ENCODE data around the gene PRM3. TPM values are rescaled to one million over a fixed set of nuclear protein-coding genes. Genes with fewer than 3 reads are reported as not detected.

PRM3 gene
- total and polyA plus RNA-seq, 2 of the 8 experiments (the other 6 are each of a cell fraction or from before 2014, with no cell fraction given) = not detected

- Histone ChIP-seq H3K56ac (replicated peaks; ENCODE audit: insufficient read length, low read depth, low read length) (no peak overlapping the region), H3K23me2 (ENCODE audit: low read depth, low read length) (no peaks in the 10 kb centered on the region), H3K14ac (ENCODE audit: insufficient read length) (no peak overlapping the region), H3K9me3 (ENCODE audit: insufficient read depth in 2 of 2, low read depth in 1 of 2, low read length in 1 of 2) (no peaks in the 10 kb centered on the region; a peak in 1 of 4 replicates), H3K9ac (replicated peaks in 1 of 4; ENCODE audit: extremely low read depth in 1 of 4, low read depth in 3 of 4, low read length in 3 of 4) (0 out of 7 replicates have a peak overlapping the region, but pooled peaks of 1 of the 4 experiments have one; percentile 7), H2AFZ (ENCODE audit: low read length) (no peak overlapping the region), H4K5ac (ENCODE audit: insufficient read length, low read depth, low read length) (no peak overlapping the region), H3K36me3 (ENCODE audit: control insufficient read depth in 2 of 4, insufficient read depth in 4 of 4, low read length in 3 of 4) (no peaks in the 10 kb centered on the region), H4K20me1 (replicated peaks in 1 of 2; ENCODE audit: control insufficient read depth in 1 of 2, insufficient read depth in 2 of 2, low read length in 2 of 2) (no peaks in the 10 kb centered on the region), H3K18ac (ENCODE audit: extremely low read depth, low read length) (no peak overlapping the region), H3K4ac (replicated peaks; ENCODE audit: insufficient read length, low read depth, low read length) (no peak overlapping the region), H3K27ac (ENCODE audit: low read depth, low read length) (no peak overlapping the region), H2BK12ac (ENCODE audit: low read depth, low read length) (peak overlapping the region; percentile 97; the same call in 1 of the 2 replicates), H3K79me2 (ENCODE audit: control insufficient read depth in 1 of 2, insufficient read depth in 2 of 2, low read length in 2 of 2) (no peaks in the 10 kb centered on the region), H3K23ac (ENCODE audit: insufficient read length) (no peak overlapping the region), H2BK20ac (ENCODE audit: low read length) (peak overlapping the region; percentile 90; the same call in 1 of the 2 replicates), H2AK5ac (ENCODE audit: low read depth, low read length) (no peak overlapping the region; the same call in 1 of the 2 replicates), H3K27me3 (replicated peaks in 1 of 4; ENCODE audit: control insufficient read depth in 3 of 4, extremely low read depth in 1 of 4, insufficient read depth in 3 of 4, low read length in 3 of 4) (peaks cover 0 to 2% (median 1%) of the 10 kb centered on the region in 4 experiments; a peak in 1 of 7 replicates), H2BK15ac (ENCODE audit: low read length) (no peak overlapping the region), H4K91ac (replicated peaks; ENCODE audit: insufficient read length, low read length) (no peak overlapping the region), H3K79me1 (ENCODE audit: low read depth, low read length) (no peaks in the 10 kb centered on the region), H4K8ac (ENCODE audit: extremely low read depth, insufficient read depth, low read length) (no peak overlapping the region), H3K4me1 (replicated peaks in 1 of 4; ENCODE audit: control insufficient read depth in 3 of 4, insufficient read depth in 4 of 4, low read length in 3 of 4) (peaks cover 0 to 3% (median under 1%) of the 10 kb centered on the region in 4 experiments; a peak in 5 of 7 replicates), H3K4me2 (ENCODE audit: insufficient read depth in 1 of 2, low read depth in 2 of 2, low read length in 2 of 2) (peak overlapping the region in 1 of 2 experiments; percentile 10; a peak in 1 of 4 replicates), H3K4me3 (ENCODE audit: extremely low read depth in 1 of 4, insufficient read depth in 2 of 4, low read depth in 3 of 4, low read length in 4 of 4) (no peak overlapping the region), H2BK5ac (ENCODE audit: low read depth, low read length) (peak overlapping the region; percentile 87; the same call in 1 of the 2 replicates), H2BK120ac (replicated peaks; ENCODE audit: low read depth, low read length) (no peak overlapping the region)
- CTCF ChIA-PET (ENCODE audit: partially characterized antibody) = interaction anchor here (2.4 kb wide), 1 partner anchor 35 kb away, joined by 7 read pairs; the partner anchor contains the start of gene SOCS1
- WGBS, 2 experiments (ENCODE audit: extremely low coverage in 1 of 2, insufficient coverage in 1 of 2, insufficient read length in 1 of 2, insufficient replicate concordance in 2 of 2, low coverage in 1 of 2, low lambda C conversion rate in 2 of 2, missing lambda C conversion rate in 1 of 2) = 70% methylated on average over 10 of the region's 10 CpGs; no CpG with 5 or more reads in 1 of the 2 experiments
- POLR2A ChIA-PET (ENCODE audit: partially characterized antibody) = interaction anchor here (1.8 to 2.1 kb wide), 3 partner anchors 8 to 35 kb away, joined by 5 to 9 read pairs (median 5); partner anchors contain the start of gene SOCS1
- TF ChIP-seq SIRT6 (IDR thresholded peaks at IDR 0.05; ENCODE audit: low read length) (no peak), RFX5 (IDR thresholded peaks at IDR 0.05; ENCODE audit: borderline replicate concordance, low read depth, low read length) (no peak), FOSL1 (IDR thresholded peaks at IDR 0.05; ENCODE audit: insufficient read depth, low read depth, low read length) (no peak)
- TF ChIP-seq, protein P1, sequence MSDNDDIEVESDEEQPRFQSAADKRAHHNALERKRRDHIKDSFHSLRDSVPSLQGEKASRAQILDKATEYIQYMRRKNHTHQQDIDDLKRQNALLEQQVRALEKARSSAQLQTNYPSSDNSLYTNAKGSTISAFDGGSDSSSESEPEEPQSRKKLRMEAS (IDR thresholded peaks at IDR 0.05) = 0 out of 2 replicates have a peak, but pooled peaks have one; percentile 13
- DNase-seq (ENCODE audit: low read depth in 1 of 2, low spot score in 2 of 2) (no peak), FAIRE-seq (no peak)
Observed at GRCh38 chr16:11291091-11291703, 17.8 kb upstream of the PRM3 start.
